Stimulated activated CD4-positive, alpha-beta T cell treated with anti-CD3 and anti-CD28 coated beads, Interleukin-2, amount 100 ng/mL, for 4 hours (primary cell): ENCODE measurements around the gene MBNL1.
"Not testable (repeated sequence)": the region's sequence is repeated elsewhere in the genome, so short reads cannot be mapped to it uniquely, and the experiment has no call there.

ENCODE experiments used
- DNase-seq: peaks from one replicate; pipeline ENCODE4 v3.0.0-alpha.2; 2020; ENCODE audit warnings: low read depth

MBNL1 gene

DNA sequence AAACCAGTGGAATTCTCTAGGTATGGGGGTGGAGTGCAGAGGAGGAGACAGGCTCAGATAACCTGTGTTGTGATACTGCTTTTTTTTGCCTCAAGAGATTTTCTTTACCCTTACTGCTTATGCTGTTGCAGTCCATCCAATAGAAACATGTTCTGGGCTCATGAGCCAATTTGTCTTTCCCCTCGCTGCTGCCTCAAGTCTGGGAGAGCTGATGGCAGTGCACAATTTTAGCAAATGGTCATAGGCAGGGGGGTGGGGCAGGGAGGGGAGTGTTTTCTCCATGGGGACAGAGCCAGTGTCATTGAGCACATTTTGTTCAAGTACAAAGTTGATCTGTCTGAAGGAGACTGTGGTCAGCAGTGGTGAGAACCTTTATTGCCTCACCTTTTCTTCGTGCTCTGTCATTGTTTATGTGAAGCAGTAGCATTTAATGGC lies 134.9 kb downstream of the MBNL1 start:
- no peak for DNase-seq

DNA sequence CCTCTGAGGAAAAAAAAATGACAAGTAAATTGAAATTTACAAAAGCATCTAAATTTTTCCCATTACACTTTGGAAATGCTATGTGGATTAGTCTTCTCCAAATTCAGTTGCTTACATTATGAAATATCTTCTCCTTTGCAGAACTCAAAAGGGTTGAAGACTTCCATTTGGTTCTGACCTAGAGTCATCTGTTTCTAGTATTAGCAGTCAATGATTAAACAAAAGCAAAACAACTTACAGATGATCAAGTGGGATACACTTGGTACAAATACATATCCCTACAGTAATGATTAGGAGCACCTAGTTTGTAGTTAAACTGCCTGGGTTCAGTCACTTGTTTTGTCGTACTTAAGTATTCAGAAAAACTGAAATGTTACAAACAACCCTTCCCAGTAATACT lies 136.2 kb downstream of the MBNL1 start:
- DNase-seq: no peak

DNA sequence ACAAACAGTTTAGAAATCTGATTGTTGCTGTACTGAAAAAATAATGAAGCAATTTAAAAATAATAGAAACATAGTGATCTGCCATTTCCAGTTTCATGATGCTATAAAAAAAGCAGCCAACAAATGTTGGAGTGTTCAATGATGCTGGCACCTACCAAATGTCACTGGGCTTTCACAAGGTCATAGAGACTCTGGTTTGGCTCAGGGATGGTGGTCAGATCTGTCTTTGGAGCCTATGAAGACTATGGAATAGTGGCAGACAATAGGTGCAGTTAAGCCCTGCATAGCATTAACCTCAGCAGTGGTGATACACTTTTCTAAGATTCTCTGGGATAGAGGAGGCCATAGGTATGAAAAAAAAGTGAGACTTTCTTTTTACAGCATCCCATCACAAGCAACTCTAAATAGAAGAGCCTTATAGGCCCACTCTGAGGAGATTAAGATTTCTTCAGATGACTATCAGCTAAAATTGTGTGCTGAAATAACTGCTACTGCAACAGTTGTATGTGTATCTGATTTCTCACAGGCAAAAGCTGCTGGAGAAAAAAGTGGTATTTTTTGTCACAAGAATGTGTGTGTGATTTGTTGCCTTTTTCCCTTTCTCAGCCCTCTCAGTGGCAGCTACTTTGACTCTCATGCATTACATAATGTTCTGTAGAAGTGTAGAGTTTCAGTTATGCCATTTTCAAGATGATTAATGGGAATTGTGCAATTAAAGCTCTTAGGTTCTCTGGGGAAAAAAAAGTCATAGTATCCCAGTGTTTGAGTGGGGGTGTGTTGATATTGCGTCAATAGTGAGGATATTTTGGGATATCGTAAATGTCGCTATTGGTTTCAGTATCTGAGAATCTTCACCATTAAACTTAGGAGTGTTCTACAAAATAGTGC lies 137.4 kb downstream of the MBNL1 start:
- DNase-seq: no peak

DNA sequence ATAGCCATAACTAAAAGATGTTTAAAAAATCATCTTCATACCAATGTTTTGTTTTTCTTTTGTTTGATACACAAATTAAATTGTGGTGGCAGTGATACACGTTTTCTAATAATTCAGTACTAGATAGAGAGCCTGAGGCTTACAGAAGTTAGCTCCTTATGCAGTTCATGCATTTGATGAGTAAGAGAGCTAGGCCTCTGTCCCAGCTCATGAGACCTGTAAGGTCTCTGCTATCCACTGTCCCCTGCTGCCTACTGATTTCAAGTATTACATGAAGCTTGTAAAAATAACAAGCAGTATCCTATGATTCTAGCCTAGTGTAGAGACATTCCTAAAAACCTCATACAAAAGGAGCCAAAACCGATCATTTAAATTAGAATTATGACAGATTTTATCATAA lies 144.5 kb downstream of the MBNL1 start:
- no peak for DNase-seq

DNA sequence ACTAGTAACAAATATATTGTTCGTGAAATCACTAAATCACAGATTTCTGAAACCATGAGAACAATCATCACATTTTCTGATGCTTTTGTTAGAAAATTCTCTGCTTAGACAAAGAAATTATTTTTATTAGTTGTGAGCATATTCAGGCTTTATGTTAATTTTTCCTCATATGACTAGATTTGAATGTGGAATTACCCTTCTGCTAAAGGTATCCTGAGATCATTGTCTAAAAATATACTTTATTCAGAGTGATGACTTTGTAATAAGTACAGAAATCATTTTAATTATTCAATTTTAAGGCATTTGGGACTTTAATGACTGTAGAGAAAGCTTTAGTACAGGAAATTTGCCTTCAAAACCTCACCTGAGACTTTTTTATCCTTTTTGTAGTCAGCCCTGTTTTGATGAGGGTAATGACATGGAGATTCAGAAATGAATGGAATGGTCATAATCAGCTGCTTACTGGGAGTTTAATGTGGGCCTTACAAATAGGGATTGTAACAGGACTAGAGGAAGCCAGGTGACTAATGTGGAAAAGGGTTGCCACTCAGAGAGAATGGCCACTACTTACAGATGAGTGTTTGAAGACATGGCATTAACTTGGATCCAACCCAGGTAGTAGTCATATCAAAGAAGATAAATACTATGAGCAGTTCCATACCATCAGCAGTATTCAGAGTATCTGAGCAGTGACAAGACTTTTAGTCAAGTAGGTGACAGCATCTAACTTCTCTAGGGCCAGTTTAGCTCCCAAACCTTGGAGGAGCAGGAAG lies 148.3 kb downstream of the MBNL1 start:
- DNase-seq: no peak

DNA sequence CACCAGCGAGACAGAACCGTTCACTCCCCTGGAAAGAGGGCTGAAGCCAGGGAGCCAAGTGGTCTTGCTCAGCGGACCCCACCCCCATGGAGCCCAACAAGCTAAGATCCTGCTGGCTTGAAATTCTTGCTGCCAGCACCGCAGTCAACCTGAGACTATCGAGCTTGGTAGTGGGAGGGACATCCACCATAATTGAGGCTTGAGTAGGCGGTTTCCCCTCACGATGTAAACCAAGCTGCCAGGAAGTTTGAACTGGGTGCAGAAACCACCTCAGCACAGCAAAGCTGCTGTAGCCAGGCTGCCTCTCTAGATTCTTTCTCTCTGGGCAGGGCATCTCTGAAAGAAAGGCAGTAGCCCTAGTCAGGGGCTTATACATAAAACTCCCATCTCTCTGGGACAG lies 151.0 kb downstream of the MBNL1 start:
- no peak for DNase-seq

DNA sequence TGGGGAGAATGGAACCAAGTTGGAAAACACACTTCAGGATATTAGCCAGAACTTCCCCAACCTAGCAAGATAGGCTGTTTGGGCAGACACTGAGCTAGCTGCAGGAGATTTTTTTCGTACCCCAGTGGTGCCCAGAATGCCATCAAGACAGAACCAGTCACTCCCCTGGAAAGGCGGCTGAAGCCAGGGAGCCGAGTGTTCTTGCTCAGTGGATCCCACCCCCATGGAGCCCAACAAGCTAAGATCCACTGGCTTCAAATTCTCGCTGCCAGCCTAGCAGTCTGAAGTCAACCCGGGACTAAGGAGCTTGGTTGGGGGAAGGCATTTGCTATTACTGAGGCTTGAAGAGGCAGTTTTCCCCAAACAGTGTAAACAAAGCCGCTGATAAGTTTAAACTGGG lies 152.4 kb downstream of the MBNL1 start:
- DNase-seq: no peak

DNA sequence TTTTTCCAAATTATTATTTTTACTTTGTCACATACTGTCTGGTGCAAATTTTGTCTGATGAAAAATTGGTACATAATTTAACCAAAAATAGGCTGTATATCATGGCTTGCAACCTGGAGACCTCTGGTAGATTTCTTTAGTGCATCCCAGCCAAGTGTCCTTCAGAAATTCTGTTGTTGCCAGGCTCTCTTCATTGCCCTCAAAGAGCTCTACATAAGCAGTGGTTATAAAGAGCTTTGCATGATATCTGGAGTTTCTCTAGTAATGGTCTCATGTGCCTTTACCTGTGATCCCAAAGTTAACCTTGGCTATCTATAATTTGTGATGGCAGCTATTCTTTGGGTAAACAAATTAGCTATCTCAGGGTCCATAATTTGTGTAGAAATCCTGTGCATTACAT lies 157.7 kb downstream of the MBNL1 start:
- no peak for DNase-seq

DNA sequence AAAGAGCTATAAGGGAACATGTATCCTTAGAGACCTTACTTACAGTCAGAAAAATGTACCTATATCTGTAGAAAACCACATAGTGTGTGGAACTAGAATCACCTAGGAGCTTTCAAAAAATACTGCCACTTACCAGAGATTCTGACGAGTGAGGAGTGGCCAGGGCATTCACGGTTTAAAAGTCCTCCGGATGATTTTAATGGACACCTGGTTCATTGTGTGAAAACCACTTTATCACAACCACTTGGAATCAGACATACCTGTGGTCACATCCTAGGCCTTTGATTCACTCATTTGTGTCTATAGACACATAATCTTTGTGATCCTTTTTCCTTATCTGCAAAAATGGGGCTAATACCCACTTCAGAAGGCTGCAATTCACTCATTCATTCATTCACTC lies 159.8 kb downstream of the MBNL1 start:
- no peak for DNase-seq

DNA sequence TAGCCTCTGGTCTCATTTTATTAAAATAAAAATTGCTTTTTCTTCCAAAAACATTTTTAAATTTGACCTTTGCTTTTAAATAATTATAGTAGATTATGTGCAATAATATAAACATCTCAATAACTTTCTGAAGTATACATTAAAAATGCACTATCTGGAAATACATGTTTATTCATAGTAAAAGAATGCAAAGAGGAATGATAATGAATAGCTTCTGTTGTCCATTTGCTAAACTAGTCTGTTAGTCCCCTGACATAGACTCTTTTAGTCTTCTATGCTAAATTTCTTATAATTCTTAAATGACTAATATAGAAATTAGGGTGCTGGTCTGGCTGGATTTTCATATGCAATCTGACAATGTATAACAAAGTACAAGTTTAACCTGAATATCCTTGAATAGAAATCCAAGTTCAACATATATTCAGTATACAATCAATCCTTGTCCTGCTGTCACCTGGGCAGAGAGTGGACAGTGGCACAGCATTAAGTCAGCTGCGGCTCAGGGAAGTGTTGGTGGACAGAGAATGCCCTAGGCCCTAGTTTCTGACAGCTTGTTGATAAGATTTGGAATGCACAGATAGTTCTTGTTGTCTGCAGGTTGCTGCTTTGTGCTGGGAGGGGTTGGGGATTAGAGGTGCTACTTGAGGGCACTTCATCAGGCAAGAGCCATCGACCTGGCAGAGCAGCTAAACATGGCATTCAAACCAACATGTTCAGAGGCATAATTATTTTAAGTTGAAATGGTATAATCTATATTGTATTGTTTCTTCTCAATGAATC lies 161.7 kb downstream of the MBNL1 start:
- DNase-seq: no peak

DNA sequence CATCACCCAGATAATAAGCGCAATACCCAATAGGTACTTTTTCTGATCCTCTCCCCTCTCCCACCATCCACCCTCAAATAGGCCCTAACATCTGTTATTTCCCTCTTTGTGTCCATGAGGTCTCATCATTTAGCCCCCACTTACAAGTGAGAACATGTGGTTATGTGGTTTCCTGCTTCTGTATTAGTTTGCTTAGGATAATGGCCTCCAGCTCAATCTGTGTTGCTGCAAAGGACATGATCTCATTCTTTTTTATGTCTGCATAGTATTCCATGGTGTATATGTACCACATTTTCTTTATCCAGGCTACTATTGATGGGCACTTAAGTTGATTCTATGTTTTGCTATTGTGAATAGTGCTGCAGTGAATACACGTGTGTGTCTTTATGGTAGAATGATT lies 165.4 kb downstream of the MBNL1 start:
- DNase-seq: no peak

DNA sequence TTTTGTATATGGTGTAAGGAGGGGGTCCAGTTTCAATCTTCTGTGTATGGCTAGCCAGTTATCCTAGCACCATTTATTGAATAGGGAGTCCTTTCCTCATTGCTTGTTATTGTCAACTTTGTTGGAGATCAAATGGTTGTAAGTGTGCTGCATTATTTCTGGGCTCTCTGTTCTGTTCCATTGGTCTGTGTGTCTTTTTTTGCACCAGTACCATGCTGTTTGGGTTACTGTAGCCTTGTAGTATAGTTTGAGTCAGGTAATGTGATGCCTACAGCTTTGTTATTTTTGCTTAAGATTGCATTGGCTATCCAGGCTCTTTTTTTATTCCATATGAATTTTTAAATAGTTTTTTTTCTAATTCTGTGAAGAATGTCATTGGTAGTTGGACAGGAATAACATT lies 166.5 kb downstream of the MBNL1 start:
- not testable (repeated sequence) for DNase-seq

DNA sequence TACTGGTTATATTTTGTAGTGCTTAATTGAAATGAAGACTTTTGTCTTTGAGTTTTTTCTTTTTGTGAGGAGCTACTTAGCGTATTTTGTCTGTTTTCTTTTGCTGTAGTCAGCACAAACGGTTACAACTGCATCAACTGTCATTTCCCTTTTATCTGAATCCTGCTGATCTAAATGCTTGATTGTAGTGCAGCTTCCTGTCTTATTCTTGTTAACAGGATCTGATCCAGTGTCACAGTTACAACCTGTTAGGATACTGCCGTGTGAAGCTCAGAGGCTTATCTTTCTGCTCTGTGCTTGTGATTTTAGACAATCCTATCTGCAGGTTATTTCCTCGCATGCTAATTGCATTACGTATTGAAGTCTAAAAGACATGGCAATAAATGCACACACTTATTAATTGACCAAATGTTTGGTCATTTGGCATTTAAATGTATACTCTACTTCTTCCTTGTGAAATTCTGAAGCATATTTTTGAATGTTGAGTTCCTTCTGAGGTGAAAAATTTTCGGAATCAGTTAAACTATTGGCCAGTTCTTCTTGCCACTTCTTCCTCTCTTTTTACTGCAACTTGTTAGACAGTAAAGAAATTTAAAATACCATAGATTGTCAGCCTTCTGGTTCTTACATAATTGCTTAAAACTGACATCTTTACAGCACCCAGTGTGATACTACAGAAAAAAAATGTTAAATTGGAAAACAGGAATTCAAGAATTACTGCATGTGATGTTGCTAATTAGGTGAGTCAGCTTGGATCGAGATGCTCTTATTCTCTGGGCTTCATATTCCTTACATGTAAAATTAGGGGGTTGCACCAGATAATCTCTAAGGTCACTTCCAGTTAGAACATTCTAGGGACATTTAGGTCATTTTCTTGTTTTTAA lies 168.2 kb downstream of the MBNL1 start:
- no peak for DNase-seq

DNA sequence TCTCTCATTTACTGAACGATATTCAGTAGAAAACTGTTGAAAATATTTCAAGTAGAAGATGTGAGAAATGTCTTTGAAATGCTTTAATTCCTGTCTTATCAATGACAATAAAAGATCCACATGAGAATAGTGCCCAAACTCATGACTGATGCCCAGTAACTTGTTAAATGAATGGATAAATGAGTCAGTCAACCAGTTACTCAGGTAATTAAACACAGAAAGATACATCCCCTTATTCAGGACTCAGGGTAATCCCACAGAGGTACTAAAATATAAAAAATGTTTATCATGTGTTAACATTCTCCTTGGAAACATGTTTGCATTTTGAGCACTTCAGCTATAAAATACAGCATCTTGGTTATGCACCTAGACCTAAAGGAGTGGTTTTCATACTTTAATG lies 169.5 kb downstream of the MBNL1 start:
- no peak for DNase-seq

DNA sequence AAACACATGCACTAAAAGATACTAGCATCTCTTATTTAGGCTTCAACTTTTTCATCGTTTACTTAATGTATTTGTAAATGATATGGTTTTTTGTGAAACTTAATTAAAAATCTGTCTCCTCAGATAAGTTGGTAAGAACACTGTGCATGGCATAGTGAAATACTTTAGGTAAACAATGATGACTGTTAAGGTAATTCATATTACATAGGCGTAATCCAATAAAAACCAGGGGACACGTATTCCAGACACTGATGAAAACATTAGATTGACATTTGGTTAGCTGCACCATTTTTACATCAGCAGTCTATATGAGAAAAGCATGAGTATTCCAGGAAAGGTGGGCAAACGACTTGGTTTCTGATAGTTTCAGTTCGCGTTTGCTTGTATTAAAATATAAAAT lies 170.0 kb downstream of the MBNL1 start:
- DNase-seq: no peak

DNA sequence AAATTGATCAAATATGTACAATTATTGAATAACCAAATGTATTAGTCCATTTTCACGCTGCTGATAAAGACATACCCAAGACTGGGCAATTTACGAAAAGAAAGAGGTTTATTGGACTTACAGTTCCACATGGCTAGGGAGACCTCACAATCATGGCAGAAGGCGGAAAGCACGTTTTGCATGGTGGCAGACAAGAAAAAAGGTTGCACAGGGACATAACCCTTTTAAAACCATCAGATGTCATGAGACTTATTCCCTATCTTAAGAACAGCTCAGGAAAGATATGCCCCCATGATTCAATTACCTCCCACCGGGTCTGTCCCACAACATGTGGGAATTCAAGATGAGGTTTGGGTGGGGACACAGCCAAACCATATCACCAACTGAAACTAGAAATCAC lies 171.5 kb downstream of the MBNL1 start:
- DNase-seq: not testable (repeated sequence)

DNA sequence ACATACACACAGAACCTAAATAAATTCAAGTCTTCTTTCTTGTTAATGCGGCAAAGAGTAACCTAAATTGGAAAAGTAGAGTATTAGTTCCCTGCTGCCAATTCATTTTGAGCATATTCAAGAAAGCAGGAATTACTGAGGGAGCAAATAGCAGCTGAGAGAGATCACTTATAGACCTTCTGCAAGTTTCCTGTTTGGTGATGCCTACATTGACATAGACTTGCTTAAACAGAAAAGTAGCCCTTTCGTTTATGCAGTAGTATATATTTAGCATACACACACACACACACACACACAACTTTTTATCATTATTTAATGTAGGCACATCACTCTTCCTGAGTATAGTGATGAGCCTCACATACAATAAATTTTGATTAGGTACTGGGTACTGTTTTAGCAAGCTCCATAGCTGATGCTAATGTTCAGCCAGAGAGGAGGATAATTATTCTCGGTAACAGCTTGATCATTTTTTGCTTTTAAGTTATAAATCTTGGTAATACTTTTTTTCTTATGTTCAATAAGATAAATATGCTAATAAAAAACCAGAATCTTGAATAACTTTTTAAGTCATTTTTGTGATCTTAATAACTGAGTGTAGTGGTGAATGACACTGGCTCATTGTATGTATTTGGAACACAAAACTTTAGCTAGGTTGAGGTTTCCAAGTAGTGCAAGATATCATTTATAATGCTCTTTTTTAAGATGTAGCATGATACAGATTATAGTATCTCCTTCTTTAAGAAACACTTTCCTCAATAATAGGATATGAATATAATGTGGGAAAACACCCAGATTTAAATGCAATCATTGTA lies 174.7 kb downstream of the MBNL1 start:
- DNase-seq: no peak

DNA sequence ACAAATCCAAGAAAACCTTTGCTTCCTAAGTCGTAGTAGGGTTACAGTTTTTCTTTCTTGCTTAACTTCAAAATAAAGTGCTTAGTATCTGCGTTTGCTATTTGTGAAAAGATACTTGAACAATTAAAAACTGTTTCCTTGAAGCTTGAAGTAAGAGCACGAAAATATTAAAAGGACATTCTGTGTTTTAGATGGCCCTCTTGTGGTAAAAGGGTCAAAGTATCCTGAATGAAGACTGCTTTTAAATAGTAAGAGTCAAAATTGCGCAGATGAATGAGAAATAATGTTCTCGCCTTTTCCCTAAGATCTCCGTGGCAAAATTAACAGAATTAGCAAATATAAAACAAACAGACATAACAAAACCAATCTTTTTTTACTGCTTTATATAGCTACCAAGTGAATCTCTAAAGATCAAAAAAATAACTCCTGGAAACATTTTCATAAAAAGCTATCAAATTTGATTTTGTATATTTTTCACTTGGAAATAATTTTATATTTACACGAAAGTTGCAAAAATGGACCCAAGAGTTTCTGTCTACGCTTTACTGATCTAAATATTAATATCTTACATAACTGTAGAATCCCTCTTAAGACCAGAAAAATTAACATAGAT lies 175.4 kb downstream of the MBNL1 start:
- DNase-seq: no peak

DNA sequence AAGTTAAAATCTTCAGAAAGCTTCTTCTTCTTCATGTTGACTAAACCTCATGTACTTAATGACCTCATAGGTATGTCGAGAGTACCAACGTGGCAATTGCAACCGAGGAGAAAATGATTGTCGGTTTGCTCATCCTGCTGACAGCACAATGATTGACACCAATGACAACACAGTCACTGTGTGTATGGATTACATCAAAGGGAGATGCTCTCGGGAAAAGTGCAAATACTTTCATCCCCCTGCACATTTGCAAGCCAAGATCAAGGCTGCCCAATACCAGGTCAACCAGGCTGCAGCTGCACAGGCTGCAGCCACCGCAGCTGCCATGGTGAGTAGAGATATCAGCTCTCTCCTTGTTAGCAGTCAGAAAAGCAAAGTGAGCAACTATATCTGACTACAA lies 176.5 kb downstream of the MBNL1 start:
- DNase-seq: no peak

DNA sequence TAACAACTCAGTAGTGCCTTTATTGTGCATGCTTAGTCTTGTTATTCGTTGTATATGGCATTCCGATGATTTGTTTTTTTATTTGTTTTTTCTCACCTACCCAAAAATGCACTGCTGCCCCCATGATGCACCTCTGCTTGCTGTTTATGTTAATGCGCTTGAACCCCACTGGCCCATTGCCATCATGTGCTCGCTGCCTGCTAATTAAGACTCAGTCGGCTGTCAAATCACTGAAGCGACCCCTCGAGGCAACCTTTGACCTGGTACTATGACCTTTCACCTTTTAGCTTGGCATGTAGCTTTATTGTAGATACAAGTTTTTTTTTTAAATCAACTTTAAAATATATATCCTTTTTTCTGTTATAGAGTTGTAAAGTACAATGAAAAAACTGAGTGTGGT lies 177.8 kb downstream of the MBNL1 start:
- no peak for DNase-seq
